Head of caudate nucleus (tissue), 42 donors: Measurements from ENCODE around the gene C15orf61.

ENCODE experiments used
- DNase-seq, 42 donors: peaks; one replicate each; pipeline versions ENCODE4 v3.0.0 to v3.0.0-alpha.2; 2020 to 2021; ENCODE audit warnings: mixed read lengths in 7 of 42
- intact Hi-C: fragments of 100-400 bp; cut with DNase I; formaldehyde crosslinking; loops from one replicate; pipeline ENCODE4 v1.15.0; 2022

Gene C15orf61

GRCh38 chr15:67571648-67572415 lies 50.9 kb downstream of the C15orf61 start:
- DNase-seq: no peak
- intact Hi-C loops: no loop called here

GRCh38 chr15:67573194-67573593 lies 52.3 kb downstream of the C15orf61 start:
- intact Hi-C loops: no loop called here
- no peak for DNase-seq

GRCh38 chr15:67575039-67575502 lies 54.1 kb downstream of the C15orf61 start:
- no peak for DNase-seq
- intact Hi-C loops: no loop called here

GRCh38 chr15:67578020-67578600 lies 57.2 kb downstream of the C15orf61 start:
- intact Hi-C loops: no loop called here
- no peak for DNase-seq

GRCh38 chr15:67579164-67579563 lies 58.2 kb downstream of the C15orf61 start:
- intact Hi-C loops: no loop called here
- DNase-seq: no peak
